HUDEP-2 (cell line): ENCODE measurements around the gene TBC1D22A.

Experiments
- DNase-seq, 76 experiments: peaks; one replicate each; lab custom pipeline; 2025; ENCODE audit not compliant: unreplicated experiment in 76 of 76; lab: John Stamatoyannopoulos, UW

The TBC1D22A gene

GRCh38 chr22:47063071-47063509 is 300.6 kb downstream of the TBC1D22A start:
- DNase-seq: no peak

- no peak for DNase-seq
Measured at GRCh38 chr22:47063606-47064005, 301.2 kb downstream of the TBC1D22A start.

GRCh38 chr22:47064016-47064415 is 301.6 kb downstream of the TBC1D22A start:
- no peak for DNase-seq

GRCh38 chr22:47064416-47064815 is 302.0 kb downstream of the TBC1D22A start:
- DNase-seq: no peak

GRCh38 chr22:47065756-47066615 is 303.5 kb downstream of the TBC1D22A start:
- no peak for DNase-seq

- DNase-seq: no peak
Measured at GRCh38 chr22:47066616-47066905, 304.1 kb downstream of the TBC1D22A start.

- DNase-seq: no peak
Measured at GRCh38 chr22:47067321-47067890, 305.0 kb downstream of the TBC1D22A start.

- no peak for DNase-seq
Measured at GRCh38 chr22:47067911-47068625, 305.6 kb downstream of the TBC1D22A start.

- DNase-seq: no peak
Measured at GRCh38 chr22:47068626-47068996, 306.2 kb downstream of the TBC1D22A start.

GRCh38 chr22:47069270-47069669 is 306.8 kb downstream of the TBC1D22A start:
- DNase-seq: no peak

GRCh38 chr22:47071078-47071806 is 308.8 kb downstream of the TBC1D22A start:
- no peak for DNase-seq

GRCh38 chr22:47071807-47072641 is 309.6 kb downstream of the TBC1D22A start:
- no peak for DNase-seq

- no peak for DNase-seq
Measured at GRCh38 chr22:47072642-47072967, 310.2 kb downstream of the TBC1D22A start.

GRCh38 chr22:47073075-47073474 is 310.6 kb downstream of the TBC1D22A start:
- no peak for DNase-seq

GRCh38 chr22:47074105-47074504 is 311.7 kb downstream of the TBC1D22A start:
- no peak for DNase-seq

GRCh38 chr22:47075568-47075967 is 313.1 kb downstream of the TBC1D22A start:
- DNase-seq: no peak

- no peak for DNase-seq
Measured at GRCh38 chr22:47076758-47077157, 314.3 kb downstream of the TBC1D22A start.

GRCh38 chr22:47080100-47080499 is 317.6 kb downstream of the TBC1D22A start:
- DNase-seq: no peak

- no peak for DNase-seq
Measured at GRCh38 chr22:47082505-47082904, 320.1 kb downstream of the TBC1D22A start.

GRCh38 chr22:47083379-47083986 is 321.0 kb downstream of the TBC1D22A start:
- DNase-seq: no peak
